Measurements from ENCODE around the gene TRIM41. TPM values are rescaled to one million over a fixed set of nuclear protein-coding genes. Genes with fewer than 3 reads are reported as not detected.

TRIM41 gene
- total and polyA plus RNA-seq, 2 of the 13 experiments (the other 11 are each of a cell fraction or from before 2014, with no cell fraction given): 10.2 to 16.7 TPM

DNA sequence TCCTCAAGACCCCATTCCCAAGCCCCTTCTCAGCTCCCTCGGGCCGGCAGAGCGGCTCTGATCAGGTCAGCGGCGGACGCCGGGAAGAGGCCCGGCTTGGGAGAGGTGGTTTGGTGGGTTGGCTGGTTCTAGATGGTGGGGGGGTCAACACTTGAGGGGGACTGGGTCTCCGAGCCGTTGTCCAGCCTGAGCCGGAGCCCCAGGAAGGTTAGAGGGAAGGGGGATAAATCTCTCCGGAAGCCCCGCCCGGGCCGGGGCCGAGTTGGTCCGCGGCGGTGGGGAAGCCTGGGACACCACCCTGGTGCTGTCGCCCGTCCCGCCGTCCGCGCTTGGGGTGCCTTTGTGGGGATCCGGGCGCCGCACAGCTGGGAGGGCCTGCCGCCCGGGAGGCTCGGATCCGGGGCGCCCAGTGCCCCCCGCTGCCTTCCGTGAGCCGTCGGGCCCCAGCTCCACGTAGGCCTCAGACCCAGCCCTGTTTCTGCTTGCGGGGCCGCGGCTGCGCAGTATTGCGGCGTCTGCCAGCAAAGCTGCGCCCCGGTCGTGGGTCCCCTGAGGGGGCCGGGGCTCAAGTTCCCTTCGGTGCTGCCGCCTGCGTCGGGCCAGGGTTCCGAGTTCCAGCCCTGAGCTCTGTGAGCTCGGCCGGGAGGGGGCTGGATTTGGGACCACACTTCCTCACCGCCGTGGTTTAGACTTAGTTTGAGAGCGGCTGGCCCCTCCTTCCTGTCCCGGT lies 38.4 kb downstream of the TRIM41 start (continued):
- TF ChIP-seq SNAPC2 (CRISPR knock-in tag; IDR thresholded peaks at IDR 0.05) (0 out of 2 replicates have a peak, but pooled peaks have one; percentile 32), JUN (CRISPR knock-in tag; IDR thresholded peaks at IDR 0.05) (no peak), ERF (CRISPR knock-in tag; IDR thresholded peaks at IDR 0.05) (0 out of 2 replicates have a peak, but pooled peaks have one; percentile 24), CREB1 (IDR thresholded peaks at IDR 0.05) (no peak), CREB1 (CRISPR knock-in tag; IDR thresholded peaks at IDR 0.05) (no peak), HOXA7 (CRISPR knock-in tag; IDR thresholded peaks at IDR 0.05) (no peak), ZNF343 (CRISPR knock-in tag; IDR thresholded peaks at IDR 0.05) (no peak), ZIK1 (CRISPR knock-in tag; IDR thresholded peaks at IDR 0.05; ENCODE audit: borderline replicate concordance, low read depth) (no peak), NPAS2 (CRISPR knock-in tag; IDR thresholded peaks at IDR 0.05; ENCODE audit: borderline replicate concordance) (no peak), RNF2 (conservative IDR thresholded peaks at IDR 0.05; ENCODE audit: low read depth) (no peak; the same call in 1 of the 2 replicates), ZNF709 (CRISPR knock-in tag; IDR thresholded peaks at IDR 0.05) (no peak; the same call in 1 of the 2 replicates), ZNF660 (CRISPR knock-in tag; IDR thresholded peaks at IDR 0.05; ENCODE audit: borderline replicate concordance, low read depth) (no peak)
- TF ChIP-seq, protein P1, sequence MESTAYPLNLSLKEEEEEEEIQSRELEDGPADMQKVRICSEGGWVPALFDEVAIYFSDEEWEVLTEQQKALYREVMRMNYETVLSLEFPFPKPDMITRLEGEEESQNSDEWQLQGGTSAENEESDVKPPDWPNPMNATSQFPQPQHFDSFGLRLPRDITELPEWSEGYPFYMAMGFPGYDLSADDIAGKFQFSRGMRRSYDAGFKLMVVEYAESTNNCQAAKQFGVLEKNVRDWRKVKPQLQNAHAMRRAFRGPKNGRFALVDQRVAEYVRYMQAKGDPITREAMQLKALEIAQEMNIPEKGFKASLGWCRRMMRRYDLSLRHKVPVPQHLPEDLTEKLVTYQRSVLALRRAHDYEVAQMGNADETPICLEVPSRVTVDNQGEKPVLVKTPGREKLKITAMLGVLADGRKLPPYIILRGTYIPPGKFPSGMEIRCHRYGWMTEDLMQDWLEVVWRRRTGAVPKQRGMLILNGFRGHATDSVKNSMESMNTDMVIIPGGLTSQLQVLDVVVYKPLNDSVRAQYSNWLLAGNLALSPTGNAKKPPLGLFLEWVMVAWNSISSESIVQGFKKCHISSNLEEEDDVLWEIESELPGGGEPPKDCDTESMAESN (CRISPR knock-in tag; conservative IDR thresholded peaks at IDR 0.05): 0 out of 2 replicates have a peak, but pooled peaks have one; percentile 15
- TF ChIP-seq, protein P2, sequence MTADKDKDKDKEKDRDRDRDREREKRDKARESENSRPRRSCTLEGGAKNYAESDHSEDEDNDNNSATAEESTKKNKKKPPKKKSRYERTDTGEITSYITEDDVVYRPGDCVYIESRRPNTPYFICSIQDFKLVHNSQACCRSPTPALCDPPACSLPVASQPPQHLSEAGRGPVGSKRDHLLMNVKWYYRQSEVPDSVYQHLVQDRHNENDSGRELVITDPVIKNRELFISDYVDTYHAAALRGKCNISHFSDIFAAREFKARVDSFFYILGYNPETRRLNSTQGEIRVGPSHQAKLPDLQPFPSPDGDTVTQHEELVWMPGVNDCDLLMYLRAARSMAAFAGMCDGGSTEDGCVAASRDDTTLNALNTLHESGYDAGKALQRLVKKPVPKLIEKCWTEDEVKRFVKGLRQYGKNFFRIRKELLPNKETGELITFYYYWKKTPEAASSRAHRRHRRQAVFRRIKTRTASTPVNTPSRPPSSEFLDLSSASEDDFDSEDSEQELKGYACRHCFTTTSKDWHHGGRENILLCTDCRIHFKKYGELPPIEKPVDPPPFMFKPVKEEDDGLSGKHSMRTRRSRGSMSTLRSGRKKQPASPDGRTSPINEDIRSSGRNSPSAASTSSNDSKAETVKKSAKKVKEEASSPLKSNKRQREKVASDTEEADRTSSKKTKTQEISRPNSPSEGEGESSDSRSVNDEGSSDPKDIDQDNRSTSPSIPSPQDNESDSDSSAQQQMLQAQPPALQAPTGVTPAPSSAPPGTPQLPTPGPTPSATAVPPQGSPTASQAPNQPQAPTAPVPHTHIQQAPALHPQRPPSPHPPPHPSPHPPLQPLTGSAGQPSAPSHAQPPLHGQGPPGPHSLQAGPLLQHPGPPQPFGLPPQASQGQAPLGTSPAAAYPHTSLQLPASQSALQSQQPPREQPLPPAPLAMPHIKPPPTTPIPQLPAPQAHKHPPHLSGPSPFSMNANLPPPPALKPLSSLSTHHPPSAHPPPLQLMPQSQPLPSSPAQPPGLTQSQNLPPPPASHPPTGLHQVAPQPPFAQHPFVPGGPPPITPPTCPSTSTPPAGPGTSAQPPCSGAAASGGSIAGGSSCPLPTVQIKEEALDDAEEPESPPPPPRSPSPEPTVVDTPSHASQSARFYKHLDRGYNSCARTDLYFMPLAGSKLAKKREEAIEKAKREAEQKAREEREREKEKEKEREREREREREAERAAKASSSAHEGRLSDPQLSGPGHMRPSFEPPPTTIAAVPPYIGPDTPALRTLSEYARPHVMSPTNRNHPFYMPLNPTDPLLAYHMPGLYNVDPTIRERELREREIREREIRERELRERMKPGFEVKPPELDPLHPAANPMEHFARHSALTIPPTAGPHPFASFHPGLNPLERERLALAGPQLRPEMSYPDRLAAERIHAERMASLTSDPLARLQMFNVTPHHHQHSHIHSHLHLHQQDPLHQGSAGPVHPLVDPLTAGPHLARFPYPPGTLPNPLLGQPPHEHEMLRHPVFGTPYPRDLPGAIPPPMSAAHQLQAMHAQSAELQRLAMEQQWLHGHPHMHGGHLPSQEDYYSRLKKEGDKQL (CRISPR knock-in tag; IDR thresholded peaks at IDR 0.05; ENCODE audit: low read depth): no peak
- TF ChIP-seq, protein P3, sequence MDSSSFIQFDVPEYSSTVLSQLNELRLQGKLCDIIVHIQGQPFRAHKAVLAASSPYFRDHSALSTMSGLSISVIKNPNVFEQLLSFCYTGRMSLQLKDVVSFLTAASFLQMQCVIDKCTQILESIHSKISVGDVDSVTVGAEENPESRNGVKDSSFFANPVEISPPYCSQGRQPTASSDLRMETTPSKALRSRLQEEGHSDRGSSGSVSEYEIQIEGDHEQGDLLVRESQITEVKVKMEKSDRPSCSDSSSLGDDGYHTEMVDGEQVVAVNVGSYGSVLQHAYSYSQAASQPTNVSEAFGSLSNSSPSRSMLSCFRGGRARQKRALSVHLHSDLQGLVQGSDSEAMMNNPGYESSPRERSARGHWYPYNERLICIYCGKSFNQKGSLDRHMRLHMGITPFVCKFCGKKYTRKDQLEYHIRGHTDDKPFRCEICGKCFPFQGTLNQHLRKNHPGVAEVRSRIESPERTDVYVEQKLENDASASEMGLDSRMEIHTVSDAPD (CRISPR knock-in tag; IDR thresholded peaks at IDR 0.05): no peak
- TF ChIP-seq, protein P4, sequence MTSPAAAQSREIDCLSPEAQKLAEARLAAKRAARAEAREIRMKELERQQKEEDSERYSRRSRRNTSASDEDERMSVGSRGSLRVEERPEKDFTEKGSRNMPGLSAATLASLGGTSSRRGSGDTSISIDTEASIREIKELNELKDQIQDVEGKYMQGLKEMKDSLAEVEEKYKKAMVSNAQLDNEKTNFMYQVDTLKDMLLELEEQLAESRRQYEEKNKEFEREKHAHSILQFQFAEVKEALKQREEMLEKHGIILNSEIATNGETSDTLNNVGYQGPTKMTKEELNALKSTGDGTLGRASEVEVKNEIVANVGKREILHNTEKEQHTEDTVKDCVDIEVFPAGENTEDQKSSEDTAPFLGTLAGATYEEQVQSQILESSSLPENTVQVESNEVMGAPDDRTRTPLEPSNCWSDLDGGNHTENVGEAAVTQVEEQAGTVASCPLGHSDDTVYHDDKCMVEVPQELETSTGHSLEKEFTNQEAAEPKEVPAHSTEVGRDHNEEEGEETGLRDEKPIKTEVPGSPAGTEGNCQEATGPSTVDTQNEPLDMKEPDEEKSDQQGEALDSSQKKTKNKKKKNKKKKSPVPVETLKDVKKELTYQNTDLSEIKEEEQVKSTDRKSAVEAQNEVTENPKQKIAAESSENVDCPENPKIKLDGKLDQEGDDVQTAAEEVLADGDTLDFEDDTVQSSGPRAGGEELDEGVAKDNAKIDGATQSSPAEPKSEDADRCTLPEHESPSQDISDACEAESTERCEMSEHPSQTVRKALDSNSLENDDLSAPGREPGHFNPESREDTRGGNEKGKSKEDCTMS (CRISPR knock-in tag; conservative IDR thresholded peaks at IDR 0.05): no peak
- TF ChIP-seq, protein P5, sequence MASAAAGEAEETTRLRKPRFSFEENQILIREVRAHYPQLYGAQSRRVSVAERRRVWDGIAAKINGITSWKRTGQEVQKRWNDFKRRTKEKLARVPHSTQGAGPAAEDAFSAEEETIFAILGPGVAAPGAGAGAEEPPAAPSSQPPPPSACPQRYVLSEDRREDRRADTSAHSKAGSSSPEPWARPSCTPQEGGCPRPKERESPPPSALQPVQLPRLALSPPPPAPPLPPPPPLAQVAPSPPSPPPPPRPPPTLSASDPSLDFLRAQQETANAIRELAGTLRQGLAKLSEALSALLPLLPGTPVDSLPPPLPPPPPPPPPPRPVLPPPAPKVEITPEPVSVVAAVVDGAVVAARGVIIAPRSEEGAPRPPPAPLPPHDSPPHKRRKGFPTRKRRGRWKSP (CRISPR knock-in tag; IDR thresholded peaks at IDR 0.05): peak; percentile 55; the same call in 1 of the 2 replicates
